A673 (cell line): ENCODE results near the gene VSTM4. TPM values are rescaled to one million over a fixed set of nuclear protein-coding genes. Genes with fewer than 3 reads are reported as not detected.

Experiments
- BruUV-seq: library from RNA; stranded (reverse); fragments of 400-500 nt; replicated peaks from 2 replicates; lab custom pipeline; 2021; lab: Mats Ljungman, UMichigan
- CTCF ChIA-PET: fragments of 300-600 bp; sonication (Branson Sonifier 250); formaldehyde crosslinking; loops from one replicate; lab custom pipeline; 2022; ENCODE audit warnings: antibody characterized with exemption; lab: Charles Lee
- POLR2A ChIA-PET: fragments of 300-600 bp; sonication (Branson Sonifier 250); formaldehyde crosslinking; loops from one replicate; lab custom pipeline; 2022; ENCODE audit warnings: antibody characterized with exemption; ENCODE audit not compliant: low non-redundant PET; lab: Charles Lee
- DNase-seq: peaks from one replicate; pipeline ENCODE4 v3.0.0-alpha.2; 2015; ENCODE audit warnings: low spot score
- H3K27ac ChIP-seq: fragments of 200-600 bp; sonication (generic); 2 replicates; pipeline ENCODE4 v1.5.1; 2016; ENCODE audit warnings: mixed run types, low read depth, mild to moderate bottlenecking, mixed read lengths, antibody characterized with exemption, low read length; ENCODE audit not compliant: poor library complexity, severe bottlenecking
- H3K27me3 ChIP-seq: fragments of 200-600 bp; sonication (generic); replicated peaks from 2 replicates; pipeline ENCODE4 v1.6.1; 2017; ENCODE audit warnings: mixed run types, low read depth, mild to moderate bottlenecking, mixed read lengths, antibody characterized with exemption, low read length; ENCODE audit not compliant: insufficient read depth, poor library complexity
- H3K36me3 ChIP-seq: fragments of 200-600 bp; sonication (generic); 2 replicates; pipeline ENCODE4 v1.6.1; 2016; ENCODE audit warnings: mixed run types, mild to moderate bottlenecking, mixed read lengths, antibody characterized with exemption, low read length; ENCODE audit not compliant: insufficient read depth, poor library complexity, severe bottlenecking
- H3K4me1 ChIP-seq: fragments of 200-600 bp; sonication (generic); 2 replicates; pipeline ENCODE4 v1.6.1; 2017; ENCODE audit warnings: mixed run types, mild to moderate bottlenecking, mixed read lengths, antibody characterized with exemption, low read length; ENCODE audit not compliant: insufficient read depth, poor library complexity, severe bottlenecking
- H3K4me3 ChIP-seq: fragments of 200-600 bp; sonication (generic); 2 replicates; pipeline ENCODE4 v1.5.1; 2016; ENCODE audit warnings: low read depth, mixed run types, mild to moderate bottlenecking, mixed read lengths, low read length; ENCODE audit not compliant: poor library complexity, severe bottlenecking
- H3K9me3 ChIP-seq: fragments of 200-600 bp; sonication (generic); 2 replicates; pipeline ENCODE4 v1.6.1; 2016; ENCODE audit warnings: mixed run types, low read depth, mild to moderate bottlenecking, mixed read lengths, antibody characterized with exemption, low read length; ENCODE audit not compliant: poor library complexity, severe bottlenecking
- EZH2 ChIP-seq: fragments of 200-600 bp; sonication (generic); IDR thresholded peaks from 2 replicates; pipeline ENCODE4 v1.6.1; 2017; ENCODE audit warnings: borderline replicate concordance, low read depth, mild to moderate bottlenecking, mixed read lengths, antibody characterized with exemption, low read length; ENCODE audit not compliant: poor library complexity, severe bottlenecking
- intact Hi-C: fragments of 100-400 bp; cut with micrococcal nuclease; formaldehyde crosslinking; loops from one replicate; pipeline ENCODE4 v1.10.0; 2022; ENCODE audit not compliant: unreplicated experiment
- total RNA-seq: library from RNA; stranded (reverse); gene quantifications from 2 replicates; pipeline ENCODE4 v1.2.3, GENCODE V29; 2021
- TF ChIP-seq, protein P1 (sequence below): fragments of 300-800, 200-600 bp; sonication (generic); conservative IDR thresholded peaks from 2 replicates; pipeline ENCODE4 v1.5.1; 2017; ENCODE audit warnings: low read depth, mild to moderate bottlenecking, antibody characterized with exemption, low read length, moderate library complexity, mixed read lengths

VSTM4 gene
- total RNA-seq, 1 experiment from 2014 or later, result 0.11 TPM

DNA sequence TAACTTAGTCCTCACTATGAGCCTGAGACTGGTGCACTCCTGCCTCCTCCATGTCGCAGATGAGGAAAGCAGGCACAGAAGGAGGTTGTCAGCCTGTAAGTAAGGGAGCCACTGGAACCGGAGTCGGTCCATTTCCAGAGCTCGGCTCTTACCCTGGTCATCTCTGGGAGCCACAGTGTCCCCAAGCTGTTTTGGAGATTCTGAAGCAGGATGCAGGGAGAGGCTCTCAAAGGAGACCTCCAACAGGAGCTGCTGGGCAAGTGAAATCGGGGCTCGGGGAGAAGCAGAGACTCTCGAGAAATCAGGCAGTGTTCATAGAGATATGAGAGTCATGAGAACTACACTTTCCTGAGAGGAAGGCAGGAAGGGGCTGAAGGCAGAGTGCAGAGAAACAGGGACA is 39.0 kb downstream of the VSTM4 start:
- ChIA-PET POLR2A (no interaction called here), CTCF (no interaction called here)
- Histone ChIP-seq H3K36me3 (no peaks in the 10 kb centered on the region), H3K27ac (no peak overlapping the region), H3K9me3 (no peaks in the 10 kb centered on the region), H3K4me1 (no peaks in the 10 kb centered on the region), H3K27me3 (peaks cover 3% of the 10 kb centered on the region), H3K4me3 (no peak overlapping the region)
- BruUV-seq, result no TSS peak
- intact Hi-C loops, result no loop called here
- TF ChIP-seq EZH2, result no peak
- TF ChIP-seq, protein P1, sequence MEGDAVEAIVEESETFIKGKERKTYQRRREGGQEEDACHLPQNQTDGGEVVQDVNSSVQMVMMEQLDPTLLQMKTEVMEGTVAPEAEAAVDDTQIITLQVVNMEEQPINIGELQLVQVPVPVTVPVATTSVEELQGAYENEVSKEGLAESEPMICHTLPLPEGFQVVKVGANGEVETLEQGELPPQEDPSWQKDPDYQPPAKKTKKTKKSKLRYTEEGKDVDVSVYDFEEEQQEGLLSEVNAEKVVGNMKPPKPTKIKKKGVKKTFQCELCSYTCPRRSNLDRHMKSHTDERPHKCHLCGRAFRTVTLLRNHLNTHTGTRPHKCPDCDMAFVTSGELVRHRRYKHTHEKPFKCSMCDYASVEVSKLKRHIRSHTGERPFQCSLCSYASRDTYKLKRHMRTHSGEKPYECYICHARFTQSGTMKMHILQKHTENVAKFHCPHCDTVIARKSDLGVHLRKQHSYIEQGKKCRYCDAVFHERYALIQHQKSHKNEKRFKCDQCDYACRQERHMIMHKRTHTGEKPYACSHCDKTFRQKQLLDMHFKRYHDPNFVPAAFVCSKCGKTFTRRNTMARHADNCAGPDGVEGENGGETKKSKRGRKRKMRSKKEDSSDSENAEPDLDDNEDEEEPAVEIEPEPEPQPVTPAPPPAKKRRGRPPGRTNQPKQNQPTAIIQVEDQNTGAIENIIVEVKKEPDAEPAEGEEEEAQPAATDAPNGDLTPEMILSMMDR, result no peak
- DNase-seq, result no peak

DNA sequence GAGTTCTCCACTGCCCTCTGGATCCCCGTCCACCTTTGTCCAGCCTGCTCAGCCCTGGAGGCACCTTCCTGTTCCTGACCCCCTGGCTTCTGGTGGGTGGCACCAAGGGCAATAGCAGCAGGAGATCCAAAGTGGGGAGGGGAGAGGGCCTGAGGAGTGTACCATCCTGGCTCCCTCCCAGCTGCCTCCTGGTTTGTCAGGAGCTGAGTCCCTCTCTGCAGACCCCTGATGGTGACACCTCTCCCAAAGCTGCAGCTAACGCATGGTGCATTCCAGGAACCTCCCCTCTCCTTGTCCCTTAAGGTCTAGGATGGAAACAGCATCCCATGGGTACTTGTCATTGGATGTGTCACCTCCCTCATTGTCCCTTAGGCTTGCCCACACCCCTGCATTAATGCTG is 39.6 kb downstream of the VSTM4 start:
- Histone ChIP-seq H3K4me3 (no peak overlapping the region), H3K27me3 (peaks cover 3% of the 10 kb centered on the region), H3K9me3 (no peaks in the 10 kb centered on the region), H3K4me1 (no peaks in the 10 kb centered on the region), H3K27ac (no peak overlapping the region), H3K36me3 (no peaks in the 10 kb centered on the region)
- POLR2A ChIA-PET, result no interaction called here
- no peak for DNase-seq
- intact Hi-C loops, result no loop called here
- no TSS peak for BruUV-seq
- no peak for TF ChIP-seq EZH2
- TF ChIP-seq, protein P1, result no peak
- CTCF ChIA-PET, result no interaction called here

DNA sequence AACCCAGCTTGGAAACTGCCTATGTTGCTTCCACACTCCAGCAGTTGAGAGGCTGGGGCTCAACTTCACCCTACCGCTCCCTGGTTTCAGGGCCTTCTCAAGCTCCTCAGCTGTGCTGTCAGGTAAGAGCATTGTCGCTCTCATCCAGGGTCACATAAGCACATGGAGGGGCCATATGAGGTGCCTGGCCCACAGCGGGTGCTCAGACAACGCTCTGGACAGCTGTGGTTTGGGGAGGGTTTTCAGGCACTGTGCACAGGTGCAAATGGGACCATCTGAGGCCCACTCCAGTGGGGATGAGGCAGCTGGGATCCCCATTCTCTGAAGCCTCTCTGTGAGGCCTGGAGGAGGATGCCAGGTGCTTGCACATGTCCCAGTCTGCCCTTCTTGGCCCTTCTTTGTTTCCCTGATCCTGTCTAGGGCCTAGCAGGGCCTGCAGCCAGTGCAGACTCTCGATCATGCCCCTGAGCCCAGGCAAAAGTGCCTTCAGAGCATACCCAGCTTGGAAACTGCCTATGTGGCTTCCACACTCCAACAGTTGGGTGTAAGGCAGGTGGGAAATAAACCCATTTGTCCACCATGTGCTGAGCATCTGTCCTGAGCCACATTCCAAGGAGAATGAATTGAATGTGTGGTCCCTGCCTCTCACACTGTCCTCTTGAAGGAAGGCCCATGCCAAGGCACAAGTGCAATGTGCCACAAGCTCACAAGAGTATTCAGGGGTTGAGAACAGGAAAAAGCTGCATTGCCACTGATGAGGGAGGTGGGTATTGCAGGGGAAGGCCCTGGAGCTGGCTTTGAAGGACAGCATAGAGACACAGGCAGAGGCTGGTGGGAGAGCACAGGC is 40.3 kb downstream of the VSTM4 start:
- no peak for DNase-seq
- intact Hi-C loops, result no loop called here
- Histone ChIP-seq H3K27ac (no peak overlapping the region), H3K9me3 (no peaks in the 10 kb centered on the region), H3K27me3 (peaks cover 3% of the 10 kb centered on the region), H3K4me3 (no peak overlapping the region), H3K4me1 (no peaks in the 10 kb centered on the region), H3K36me3 (no peaks in the 10 kb centered on the region)
- POLR2A ChIA-PET, result no interaction called here
- CTCF ChIA-PET, result no interaction called here
- no TSS peak for BruUV-seq
- TF ChIP-seq, protein P1, result no peak
- TF ChIP-seq EZH2, result no peak
